CD4-positive, alpha-beta T cell treated with Interleukin-10 for 1 hour (primary cell): Measurements from ENCODE around the gene UPF3A.
"Not testable (repeated sequence)": the region's sequence is repeated elsewhere in the genome, so short reads cannot be mapped to it uniquely, and the experiment has no call there.

Experiments used
- DNase-seq: peaks from one replicate; pipeline ENCODE4 v3.0.0-alpha.2; 2020

UPF3A gene

GRCh38 chr13:114281351-114282040, at the start of gene UPF3A:
Gene UPF3A (plus strand): TSS chr13:114281601. CDS start chr13:114281640, 39 bp downstream.
- peak; percentile 85 for DNase-seq

GRCh38 chr13:114231886-114232285, 49.5 kb upstream of the UPF3A start:
- no peak for DNase-seq

- DNase-seq = no peak
Observed at GRCh38 chr13:114234266-114234644, 47.1 kb upstream of the UPF3A start.

- DNase-seq = peak; percentile 82
Observed at GRCh38 chr13:114234645-114235421, 46.6 kb upstream of the UPF3A start, which contains the start of gene CDC16. Gene CDC16 (plus strand): TSS chr13:114234897. CDS start chr13:114235085, 188 bp downstream.

- no peak for DNase-seq
Observed at GRCh38 chr13:114235697-114236096, 45.7 kb upstream of the UPF3A start.

GRCh38 chr13:114236227-114236626, 45.2 kb upstream of the UPF3A start:
- no peak for DNase-seq

- DNase-seq = no peak
Observed at GRCh38 chr13:114237415-114238112, 43.8 kb upstream of the UPF3A start.

GRCh38 chr13:114241918-114242317, 39.5 kb upstream of the UPF3A start:
- no peak for DNase-seq

GRCh38 chr13:114243971-114244370, 37.4 kb upstream of the UPF3A start:
- DNase-seq = no peak

- DNase-seq = no peak
Observed at GRCh38 chr13:114244637-114245036, 36.8 kb upstream of the UPF3A start.

- DNase-seq = no peak
Observed at GRCh38 chr13:114248011-114248410, 33.4 kb upstream of the UPF3A start.

- no peak for DNase-seq
Observed at GRCh38 chr13:114249077-114249476, 32.3 kb upstream of the UPF3A start.

GRCh38 chr13:114251639-114252440, 29.6 kb upstream of the UPF3A start:
- not testable (repeated sequence) for DNase-seq

- DNase-seq = no peak
Observed at GRCh38 chr13:114256547-114256946, 24.9 kb upstream of the UPF3A start.

- no peak for DNase-seq
Observed at GRCh38 chr13:114257014-114257413, 24.4 kb upstream of the UPF3A start.

GRCh38 chr13:114258589-114258988, 22.8 kb upstream of the UPF3A start:
- no peak for DNase-seq

GRCh38 chr13:114259374-114259773, 22.0 kb upstream of the UPF3A start:
- DNase-seq = no peak

GRCh38 chr13:114259974-114260373, 21.4 kb upstream of the UPF3A start:
- DNase-seq = no peak

- no peak for DNase-seq
Observed at GRCh38 chr13:114260814-114261213, 20.6 kb upstream of the UPF3A start.

- DNase-seq = no peak
Observed at GRCh38 chr13:114261328-114261965, 20.0 kb upstream of the UPF3A start.

- DNase-seq = peak; percentile 47
Observed at GRCh38 chr13:114263578-114263977, 17.8 kb upstream of the UPF3A start.

- not testable (repeated sequence) for DNase-seq
Observed at GRCh38 chr13:114264313-114264712, 17.1 kb upstream of the UPF3A start.
